Osteoblast (primary cell): ENCODE measurements around the gene IRS2. TPM values are rescaled to one million over a fixed set of nuclear protein-coding genes. Genes with fewer than 3 reads are reported as not detected.

Experiments used
- DNase-seq: peaks from one replicate; pipeline ENCODE4 v3.0.0; 2011; ENCODE audit warnings: low spot score, mixed read lengths; ENCODE audit not compliant: insufficient read length; ENCODE audit errors: missing footprints
- H2AFZ ChIP-seq: 2 replicates; pipeline ENCODE4 v1.6.0; 2011; ENCODE audit warnings: mild to moderate bottlenecking, low read length
- H3K27ac ChIP-seq: 2 replicates; pipeline ENCODE4 v1.5.1; 2011; ENCODE audit warnings: mild to moderate bottlenecking, low read depth, low read length, moderate library complexity
- H3K27me3 ChIP-seq: 2 replicates; pipeline ENCODE4 v1.6.0; 2012; ENCODE audit warnings: mild to moderate bottlenecking, control low read depth, inconsistent platforms, low read length, moderate library complexity; ENCODE audit not compliant: insufficient read depth
- H3K36me3 ChIP-seq: 2 replicates; pipeline ENCODE4 v1.5.1; 2011; ENCODE audit warnings: mild to moderate bottlenecking, low read length, control low read depth, moderate library complexity; ENCODE audit not compliant: insufficient read depth
- H3K4me1 ChIP-seq: 2 replicates; pipeline ENCODE4 v1.5.1; 2011; ENCODE audit warnings: mild to moderate bottlenecking, low read length, control low read depth, moderate library complexity; ENCODE audit not compliant: insufficient read depth
- H3K4me2 ChIP-seq: 2 replicates; pipeline ENCODE4 v1.6.0; 2011; ENCODE audit warnings: mild to moderate bottlenecking, low read length; ENCODE audit not compliant: insufficient read depth
- H3K4me3 ChIP-seq: fragments of 200-600 bp; sonication (generic); 3 replicates; pipeline ENCODE4 v1.5.1; 2012; ENCODE audit warnings: mild to moderate bottlenecking, low read length, inconsistent platforms; ENCODE audit not compliant: insufficient read depth
- H3K79me2 ChIP-seq: 2 replicates; pipeline ENCODE4 v1.6.0; 2012; ENCODE audit warnings: mild to moderate bottlenecking, low read length, control low read depth, inconsistent platforms; ENCODE audit not compliant: insufficient read depth
- H3K9me3 ChIP-seq: 2 replicates; pipeline ENCODE4 v1.5.1; 2011; ENCODE audit warnings: low read depth, low read length, control low read depth
- H4K20me1 ChIP-seq: 2 replicates; pipeline ENCODE4 v1.6.0; 2012; ENCODE audit warnings: mild to moderate bottlenecking, low read length, control low read depth; ENCODE audit not compliant: insufficient read depth
- total RNA-seq: library from RNA; depleted of rRNA; stranded (reverse); fragments of >200 nt; gene quantifications from 2 replicates; pipeline ENCODE4 v1.2.3, GENCODE V29; 2012
- TF ChIP-seq, protein P1 (sequence below): IDR thresholded peaks from 2 replicates; pipeline ENCODE4 v1.5.1; 2011; ENCODE audit warnings: mild to moderate bottlenecking, low read depth, low read length, moderate library complexity; ENCODE audit errors: extremely low read depth

The IRS2 gene
- total RNA-seq, 1 donor: 8.3 TPM

DNA sequence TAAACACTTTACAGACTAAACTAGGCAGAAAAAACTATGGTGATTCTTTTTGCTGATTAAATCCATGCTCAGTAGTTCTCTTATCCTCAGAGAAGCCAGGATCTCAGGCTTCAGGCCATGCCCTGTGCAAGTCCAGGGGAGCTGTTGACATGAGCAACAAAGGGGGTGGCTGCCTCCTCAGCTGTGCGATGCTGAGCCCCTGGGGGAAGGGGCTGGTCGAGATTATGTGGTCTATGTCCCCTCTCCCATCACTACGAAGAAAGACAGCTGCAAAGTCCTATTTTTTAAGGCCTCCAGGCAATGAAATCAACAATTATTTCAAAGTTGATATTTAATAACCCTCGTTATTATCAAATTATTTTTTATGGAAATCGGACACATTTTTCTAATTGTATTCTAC, 37.0 kb downstream of the IRS2 start:
- Histone ChIP-seq H2AFZ (no peak overlapping the region), H3K36me3 (no peaks in the 10 kb centered on the region), H3K9me3 (no peaks in the 10 kb centered on the region), H3K27me3 (no peaks in the 10 kb centered on the region), H3K4me1 (no peaks in the 10 kb centered on the region), H3K4me2 (no peak overlapping the region), H3K27ac (no peak overlapping the region), H3K4me3 (no peak overlapping the region), H3K79me2 (no peaks in the 10 kb centered on the region), H4K20me1 (no peaks in the 10 kb centered on the region)
- no peak for DNase-seq
- TF ChIP-seq, protein P1, sequence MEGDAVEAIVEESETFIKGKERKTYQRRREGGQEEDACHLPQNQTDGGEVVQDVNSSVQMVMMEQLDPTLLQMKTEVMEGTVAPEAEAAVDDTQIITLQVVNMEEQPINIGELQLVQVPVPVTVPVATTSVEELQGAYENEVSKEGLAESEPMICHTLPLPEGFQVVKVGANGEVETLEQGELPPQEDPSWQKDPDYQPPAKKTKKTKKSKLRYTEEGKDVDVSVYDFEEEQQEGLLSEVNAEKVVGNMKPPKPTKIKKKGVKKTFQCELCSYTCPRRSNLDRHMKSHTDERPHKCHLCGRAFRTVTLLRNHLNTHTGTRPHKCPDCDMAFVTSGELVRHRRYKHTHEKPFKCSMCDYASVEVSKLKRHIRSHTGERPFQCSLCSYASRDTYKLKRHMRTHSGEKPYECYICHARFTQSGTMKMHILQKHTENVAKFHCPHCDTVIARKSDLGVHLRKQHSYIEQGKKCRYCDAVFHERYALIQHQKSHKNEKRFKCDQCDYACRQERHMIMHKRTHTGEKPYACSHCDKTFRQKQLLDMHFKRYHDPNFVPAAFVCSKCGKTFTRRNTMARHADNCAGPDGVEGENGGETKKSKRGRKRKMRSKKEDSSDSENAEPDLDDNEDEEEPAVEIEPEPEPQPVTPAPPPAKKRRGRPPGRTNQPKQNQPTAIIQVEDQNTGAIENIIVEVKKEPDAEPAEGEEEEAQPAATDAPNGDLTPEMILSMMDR: no peak

DNA sequence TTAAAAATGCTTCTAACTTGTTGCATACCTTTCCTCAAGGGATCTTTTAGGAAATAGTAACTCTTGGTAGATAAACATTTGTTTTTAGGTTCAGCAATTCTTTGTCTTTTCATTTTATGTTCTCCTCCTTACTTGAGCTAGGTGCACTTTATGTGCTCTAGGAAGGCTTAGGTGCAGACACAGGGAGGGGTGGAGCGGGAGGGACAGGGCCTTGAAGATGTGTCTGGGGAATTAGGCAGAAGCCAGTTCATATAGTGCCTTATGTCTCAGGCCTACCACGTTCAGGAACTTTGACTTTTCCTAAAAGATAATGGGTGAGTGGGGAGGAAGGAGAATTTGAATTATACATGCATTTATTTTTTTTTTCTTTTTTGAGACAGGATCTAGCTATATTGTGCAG, 37.7 kb downstream of the IRS2 start:
- Histone ChIP-seq H3K27me3 (no peaks in the 10 kb centered on the region), H3K4me3 (no peak overlapping the region), H3K79me2 (no peaks in the 10 kb centered on the region), H3K27ac (no peak overlapping the region), H3K4me2 (no peak overlapping the region), H2AFZ (no peak overlapping the region), H3K36me3 (no peaks in the 10 kb centered on the region), H4K20me1 (no peaks in the 10 kb centered on the region), H3K4me1 (no peaks in the 10 kb centered on the region), H3K9me3 (no peaks in the 10 kb centered on the region)
- DNase-seq: no peak
- TF ChIP-seq, protein P1: no peak

DNA sequence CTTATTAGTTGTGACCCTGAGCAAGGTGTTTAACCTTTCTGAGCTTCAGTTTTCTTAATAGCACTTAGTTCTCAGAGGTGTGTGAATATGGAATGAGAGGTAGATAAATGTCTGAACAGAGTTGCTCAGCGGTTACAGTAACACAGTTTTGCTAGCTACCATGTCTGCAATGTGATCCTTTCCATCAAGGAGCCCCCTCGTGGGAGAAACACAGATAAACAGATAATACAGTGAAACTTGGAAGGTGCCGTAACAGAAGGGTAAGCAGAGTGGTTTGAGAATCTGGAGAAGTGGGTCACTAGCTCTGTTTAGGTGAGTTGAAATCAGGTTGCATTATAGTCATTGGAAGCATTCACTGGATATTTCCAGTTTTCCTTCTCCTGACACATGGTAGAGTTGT, 38.9 kb downstream of the IRS2 start:
- no peak overlapping the region for H3K4me3 ChIP-seq
- no peak overlapping the region for H2AFZ ChIP-seq
- DNase-seq: no peak
- H3K4me1 ChIP-seq: no peaks in the 10 kb centered on the region
- TF ChIP-seq, protein P1: no peak
- no peaks in the 10 kb centered on the region for H3K36me3 ChIP-seq
- H3K9me3 ChIP-seq: no peaks in the 10 kb centered on the region
- H3K79me2 ChIP-seq: no peaks in the 10 kb centered on the region
- H3K27me3 ChIP-seq: no peaks in the 10 kb centered on the region
- no peaks in the 10 kb centered on the region for H4K20me1 ChIP-seq
- no peak overlapping the region for H3K4me2 ChIP-seq
- H3K27ac ChIP-seq: no peak overlapping the region

DNA sequence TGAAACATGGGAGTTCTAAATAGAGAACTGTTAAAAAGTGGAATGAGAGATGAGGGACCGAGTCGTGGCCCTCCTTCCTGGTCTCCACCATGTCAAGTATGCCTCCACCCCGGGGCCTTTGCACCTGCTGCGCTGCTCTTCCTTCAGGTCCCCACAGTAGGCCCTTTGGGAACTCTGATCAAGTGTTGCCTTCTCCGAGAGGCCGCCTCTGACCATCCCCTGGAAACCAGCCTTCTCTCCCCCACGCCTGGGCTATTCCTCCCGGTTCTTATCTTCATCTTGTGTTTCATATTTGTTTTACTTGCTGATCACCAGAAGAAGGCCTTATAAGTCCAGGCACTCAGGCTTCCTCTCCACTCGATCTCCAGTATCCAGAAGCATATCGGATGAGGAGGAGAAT, 40.0 kb downstream of the IRS2 start:
- no peak for DNase-seq
- H3K4me3 ChIP-seq: no peak overlapping the region
- no peak overlapping the region for H3K4me2 ChIP-seq
- H3K27me3 ChIP-seq: no peaks in the 10 kb centered on the region
- H4K20me1 ChIP-seq: no peaks in the 10 kb centered on the region
- H3K4me1 ChIP-seq: no peaks in the 10 kb centered on the region
- no peak overlapping the region for H3K27ac ChIP-seq
- H3K9me3 ChIP-seq: no peaks in the 10 kb centered on the region
- no peaks in the 10 kb centered on the region for H3K36me3 ChIP-seq
- H3K79me2 ChIP-seq: no peaks in the 10 kb centered on the region
- no peak overlapping the region for H2AFZ ChIP-seq
- TF ChIP-seq, protein P1: no peak
